LNCAP (cell line): Measurements from ENCODE around the gene MAPK8.

Experiments used
- CTCF ChIP-seq: fragments of 450-650 bp; IDR thresholded peaks from 2 replicates; pipeline ENCODE4 v1.5.1; 2017; ENCODE audit warnings: mild to moderate bottlenecking

MAPK8 gene

GRCh38 chr10:48306265-48306869 is at the start of gene MAPK8:
TSS of gene MAPK8 (plus strand) at chr10:48306677. CDS start at chr10:48401661, 94,984 bp downstream.
- no peak for TF ChIP-seq CTCF

- no peak for TF ChIP-seq CTCF
Observed at GRCh38 chr10:48257407-48257961, 49.0 kb upstream of the MAPK8 start.

- no peak for TF ChIP-seq CTCF
Observed at GRCh38 chr10:48258105-48258504, 48.4 kb upstream of the MAPK8 start.

- TF ChIP-seq CTCF: no peak
Observed at GRCh38 chr10:48266528-48266927, 39.9 kb upstream of the MAPK8 start.

- TF ChIP-seq CTCF: no peak
Observed at GRCh38 chr10:48271047-48271730, 35.3 kb upstream of the MAPK8 start.

GRCh38 chr10:48272682-48273081 is 33.8 kb upstream of the MAPK8 start:
- TF ChIP-seq CTCF: no peak

- TF ChIP-seq CTCF: no peak
Observed at GRCh38 chr10:48273741-48274140, 32.7 kb upstream of the MAPK8 start.
